ENCODE results near the gene SLCO3A1.
"Not testable (repeated sequence)": the region's sequence is repeated elsewhere in the genome, so short reads cannot be mapped to it uniquely, and the experiment has no call there.

The SLCO3A1 gene

DNA sequence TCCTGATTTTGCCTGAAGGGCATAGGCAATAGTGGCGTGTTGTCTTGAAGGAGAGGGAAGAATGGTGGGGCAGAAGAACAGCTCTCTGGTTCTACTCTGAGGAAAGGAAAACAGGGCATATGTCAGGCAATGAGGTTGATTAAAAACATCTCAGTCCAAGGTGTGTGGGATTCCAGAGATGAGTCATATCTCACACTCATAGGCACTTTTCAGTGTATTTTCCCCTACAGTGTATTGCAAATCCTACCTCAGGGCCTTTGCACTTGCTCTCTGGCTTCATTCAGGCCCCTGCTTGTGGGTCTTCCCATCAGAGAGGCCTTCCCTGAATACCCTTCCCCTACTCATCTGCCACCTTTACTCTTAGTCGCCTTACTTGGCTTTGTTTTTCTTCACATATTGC lies 107.8 kb downstream of the SLCO3A1 start:
- no peak for DNase-seq

GRCh38 chr15:91963747-91964146 lies 110.2 kb downstream of the SLCO3A1 start:
- DNase-seq = not testable (repeated sequence)

- peak in 5 of 56 donors; percentile 27 to 70 (median 59) for DNase-seq
These were observed 112.1 kb downstream of the SLCO3A1 start for GRCh38 chr15:91965501-91966193.

GRCh38 chr15:91966194-91966552 lies 112.7 kb downstream of the SLCO3A1 start:
- peak in 14 of 56 donors; percentile 7 to 70 (median 26) for DNase-seq

- peak in 3 of 56 donors; percentile 15 to 42 (median 19) for DNase-seq
These were observed 114.6 kb downstream of the SLCO3A1 start for GRCh38 chr15:91967935-91968606.

DNA sequence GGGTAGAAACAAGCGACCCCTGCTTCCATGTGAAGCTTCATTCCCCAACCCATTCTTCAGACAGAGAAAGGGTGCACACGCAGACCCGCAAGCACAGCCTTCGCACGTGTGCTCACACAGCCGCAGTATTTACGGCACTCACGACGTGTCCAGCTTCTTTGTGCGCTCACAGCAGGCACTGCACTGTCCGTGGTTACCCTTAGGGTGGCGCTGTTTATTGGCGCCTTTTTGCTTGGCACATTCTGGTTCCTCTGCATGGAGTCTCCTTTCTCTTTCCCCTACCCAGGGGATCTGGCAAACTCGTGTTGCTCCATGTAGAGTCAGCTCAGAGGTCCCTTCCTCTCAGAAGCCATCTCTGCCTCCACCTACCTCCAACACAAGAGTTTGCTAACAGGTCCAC lies 115.1 kb downstream of the SLCO3A1 start:
- no peak for DNase-seq

GRCh38 chr15:91970142-91970541 lies 116.6 kb downstream of the SLCO3A1 start:
- peak in 46 of 56 donors; percentile 5 to 77 (median 44) for DNase-seq

GRCh38 chr15:91973481-91973880 lies 120.0 kb downstream of the SLCO3A1 start:
- DNase-seq = peak in 1 of 56 donors; percentile 13

GRCh38 chr15:91974321-91974720 lies 120.8 kb downstream of the SLCO3A1 start:
- DNase-seq = no peak

- no peak for DNase-seq
These were observed 121.9 kb downstream of the SLCO3A1 start for GRCh38 chr15:91975241-91975978.

DNA sequence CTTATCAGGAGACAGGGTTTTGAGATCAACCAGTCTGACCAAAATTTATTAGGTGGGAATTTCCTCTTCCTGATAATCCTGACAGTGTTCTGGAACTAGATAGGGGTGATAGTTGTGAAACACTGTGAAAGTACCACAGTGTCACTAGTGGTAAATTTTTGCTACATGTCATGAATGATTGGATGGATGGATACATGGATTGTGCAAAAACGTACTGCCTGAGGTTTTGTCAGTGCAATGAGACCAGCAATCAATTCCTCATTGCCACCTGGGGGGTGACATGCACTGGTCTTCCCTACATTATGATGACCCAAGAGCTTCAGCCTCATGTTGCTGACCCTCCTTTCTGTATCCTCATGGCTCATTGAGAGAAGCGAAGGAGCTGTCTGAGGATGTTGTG lies 123.5 kb downstream of the SLCO3A1 start:
- no peak for DNase-seq

DNA sequence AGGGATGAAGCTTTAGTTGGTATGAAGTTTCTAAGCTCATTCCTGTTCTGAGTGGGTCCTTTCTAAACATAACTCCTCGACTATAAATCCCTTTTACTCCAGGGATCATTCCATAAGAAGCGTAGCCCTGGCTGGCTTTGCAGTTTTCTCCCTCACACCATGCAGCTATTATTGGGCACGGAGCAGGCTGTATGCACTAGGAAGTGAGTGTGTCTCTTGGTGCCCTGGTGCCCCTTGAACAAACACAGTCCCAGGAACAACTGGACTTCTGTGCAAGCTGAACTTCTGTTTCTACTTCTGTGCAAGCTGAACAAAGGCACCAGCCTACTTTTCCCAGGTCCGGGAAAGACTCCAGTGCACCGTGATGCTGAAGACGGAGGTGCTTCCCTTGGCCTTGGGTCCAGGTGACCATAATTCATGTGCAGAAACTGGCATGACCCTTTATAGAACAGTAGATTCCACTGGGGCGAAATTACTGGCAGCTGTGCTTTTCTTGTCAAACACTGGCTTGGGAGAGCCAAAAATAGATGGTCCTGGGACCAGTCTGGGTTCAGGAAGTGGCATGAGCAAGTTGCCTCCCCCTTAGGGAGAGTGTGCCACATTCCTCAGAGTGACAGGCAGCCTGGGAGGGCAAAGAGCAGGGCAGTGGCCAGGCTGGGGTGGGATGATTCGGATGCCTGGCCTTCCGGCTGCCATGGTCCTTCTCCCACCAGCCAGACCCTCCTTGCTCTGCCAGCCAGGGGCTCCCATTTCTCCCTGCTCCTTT lies 127.2 kb downstream of the SLCO3A1 start:
- DNase-seq = no peak

- no peak for DNase-seq
These were observed 128.6 kb downstream of the SLCO3A1 start for GRCh38 chr15:91981821-91982800.

- DNase-seq = no peak
These were observed 130.3 kb downstream of the SLCO3A1 start for GRCh38 chr15:91983729-91984340.

- DNase-seq = no peak
These were observed 131.8 kb downstream of the SLCO3A1 start for GRCh38 chr15:91985297-91985696.

GRCh38 chr15:91988071-91988470 lies 134.6 kb downstream of the SLCO3A1 start:
- DNase-seq = no peak

DNA sequence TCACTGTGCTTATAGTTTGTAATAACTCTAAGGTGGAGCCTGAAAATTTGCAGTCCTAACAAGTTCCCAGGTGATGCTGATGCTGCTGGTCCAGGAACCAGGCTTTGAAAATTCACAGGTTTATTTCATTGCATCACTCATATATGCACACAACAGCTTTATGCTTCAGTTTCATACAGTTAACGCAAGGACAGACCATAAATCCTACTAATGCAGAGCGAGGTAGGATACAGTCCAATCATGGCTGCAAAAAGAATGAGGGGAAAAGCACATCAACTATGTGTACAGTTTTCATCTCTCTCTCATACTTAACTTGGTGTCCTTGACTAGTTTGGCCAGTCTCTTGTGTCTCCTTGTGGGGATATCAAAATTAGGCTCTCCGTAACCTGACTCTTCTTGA lies 135.1 kb downstream of the SLCO3A1 start:
- DNase-seq = no peak

DNA sequence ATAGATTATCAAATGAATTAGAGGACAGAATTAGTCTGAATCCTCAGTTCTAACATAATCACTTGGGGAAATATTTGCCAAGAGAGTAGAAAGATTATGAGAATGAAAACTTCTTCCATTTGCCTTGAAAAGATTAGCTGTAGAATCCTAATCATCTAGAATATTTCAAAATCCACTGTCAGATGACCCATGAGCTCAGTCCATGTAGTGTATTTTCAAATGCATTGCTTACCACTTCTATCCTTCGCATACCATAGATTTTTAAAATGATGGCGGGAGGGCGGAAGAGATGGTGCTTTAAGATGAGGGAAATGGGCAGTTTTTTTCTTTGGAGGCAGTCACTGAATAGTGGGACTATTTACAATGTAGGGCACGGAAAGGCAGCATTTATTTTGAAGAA lies 136.3 kb downstream of the SLCO3A1 start:
- no peak for DNase-seq

- no peak for DNase-seq
These were observed 139.4 kb downstream of the SLCO3A1 start for GRCh38 chr15:91992945-91993344.

DNA sequence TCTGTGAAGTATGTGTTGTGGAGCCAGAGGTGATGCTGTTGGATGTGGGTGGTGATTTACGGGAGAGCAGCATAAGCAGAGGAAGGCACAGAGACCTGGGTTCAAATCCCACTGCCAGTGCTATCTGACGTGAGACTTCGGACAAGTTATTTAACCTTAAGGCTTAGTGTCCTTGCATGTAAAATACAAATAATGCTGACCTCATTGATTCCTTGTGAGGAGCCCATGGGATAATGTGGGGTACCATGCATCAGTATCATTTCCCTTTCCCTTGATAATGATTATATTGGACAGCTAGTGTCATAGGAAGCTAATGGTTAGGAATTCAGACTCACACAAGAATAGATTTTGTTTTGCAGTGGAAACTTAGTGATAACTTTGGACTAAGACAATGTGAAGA lies 141.6 kb downstream of the SLCO3A1 start:
- DNase-seq = no peak
